Measurements from ENCODE around the gene WDR1. TPM values are rescaled to one million over a fixed set of nuclear protein-coding genes. Genes with fewer than 3 reads are reported as not detected.

Gene WDR1
- total RNA-seq, 1 experiment from 2014 or later, result 258 TPM

DNA sequence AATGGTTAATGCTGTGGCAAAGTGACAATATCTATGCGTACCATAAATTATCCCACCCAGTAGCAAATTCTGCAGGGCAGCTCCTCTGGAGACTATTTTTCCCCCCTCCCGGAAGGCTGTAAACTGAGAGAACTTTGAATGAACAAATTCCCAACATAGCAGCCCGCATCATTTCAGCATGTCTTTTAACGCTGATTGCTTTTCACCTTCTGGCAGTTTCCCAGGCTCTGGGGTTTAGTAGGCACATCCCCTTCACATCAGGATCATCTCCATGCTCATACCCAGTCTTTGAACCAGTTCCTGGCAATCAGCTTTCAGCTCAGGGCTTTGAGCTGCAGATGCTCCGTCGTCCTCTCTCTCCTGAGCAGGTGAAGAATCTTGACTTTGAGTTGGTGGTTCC is 26.6 kb upstream of the WDR1 start:
- TF ChIP-seq, protein P1, sequence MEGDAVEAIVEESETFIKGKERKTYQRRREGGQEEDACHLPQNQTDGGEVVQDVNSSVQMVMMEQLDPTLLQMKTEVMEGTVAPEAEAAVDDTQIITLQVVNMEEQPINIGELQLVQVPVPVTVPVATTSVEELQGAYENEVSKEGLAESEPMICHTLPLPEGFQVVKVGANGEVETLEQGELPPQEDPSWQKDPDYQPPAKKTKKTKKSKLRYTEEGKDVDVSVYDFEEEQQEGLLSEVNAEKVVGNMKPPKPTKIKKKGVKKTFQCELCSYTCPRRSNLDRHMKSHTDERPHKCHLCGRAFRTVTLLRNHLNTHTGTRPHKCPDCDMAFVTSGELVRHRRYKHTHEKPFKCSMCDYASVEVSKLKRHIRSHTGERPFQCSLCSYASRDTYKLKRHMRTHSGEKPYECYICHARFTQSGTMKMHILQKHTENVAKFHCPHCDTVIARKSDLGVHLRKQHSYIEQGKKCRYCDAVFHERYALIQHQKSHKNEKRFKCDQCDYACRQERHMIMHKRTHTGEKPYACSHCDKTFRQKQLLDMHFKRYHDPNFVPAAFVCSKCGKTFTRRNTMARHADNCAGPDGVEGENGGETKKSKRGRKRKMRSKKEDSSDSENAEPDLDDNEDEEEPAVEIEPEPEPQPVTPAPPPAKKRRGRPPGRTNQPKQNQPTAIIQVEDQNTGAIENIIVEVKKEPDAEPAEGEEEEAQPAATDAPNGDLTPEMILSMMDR (conservative IDR thresholded peaks at IDR 0.05), result no peak
- no peak for TF ChIP-seq EZH2 (IDR thresholded peaks at IDR 0.05; ENCODE audit: low read depth)
- Histone ChIP-seq H3K4me3 (no peak overlapping the region), H3K79me2 (ENCODE audit: low read depth) (no peaks in the 10 kb centered on the region), H3K4me1 (replicated peaks; ENCODE audit: insufficient read depth) (no peaks in the 10 kb centered on the region), H3F3A (ENCODE audit: insufficient read depth, low read depth) (no peaks in the 10 kb centered on the region), H3K27ac (no peak overlapping the region), H3K4me2 (no peak overlapping the region), H3K36me3 (ENCODE audit: low read depth) (no peaks in the 10 kb centered on the region), H2AFZ (no peak overlapping the region), H3K27me3 (ENCODE audit: insufficient read depth, low read depth) (peaks cover 91% of the 10 kb centered on the region), H3K9me2 (ENCODE audit: insufficient read depth) (no peaks in the 10 kb centered on the region), H3K9me3 (ENCODE audit: insufficient read depth, low read depth) (no peaks in the 10 kb centered on the region; the same call in 1 of the 2 replicates), H4K20me1 (ENCODE audit: insufficient read depth) (no peaks in the 10 kb centered on the region)
- intact Hi-C loops (cut with micrococcal nuclease; ENCODE audit: unreplicated experiment), result no loop called here
- POLR2A ChIA-PET (ENCODE audit: unreplicated experiment), result no interaction called here
- no peak for DNase-seq
- CTCF ChIA-PET, result no interaction called here
- BruUV-seq (replicated peaks), result no TSS peak

DNA sequence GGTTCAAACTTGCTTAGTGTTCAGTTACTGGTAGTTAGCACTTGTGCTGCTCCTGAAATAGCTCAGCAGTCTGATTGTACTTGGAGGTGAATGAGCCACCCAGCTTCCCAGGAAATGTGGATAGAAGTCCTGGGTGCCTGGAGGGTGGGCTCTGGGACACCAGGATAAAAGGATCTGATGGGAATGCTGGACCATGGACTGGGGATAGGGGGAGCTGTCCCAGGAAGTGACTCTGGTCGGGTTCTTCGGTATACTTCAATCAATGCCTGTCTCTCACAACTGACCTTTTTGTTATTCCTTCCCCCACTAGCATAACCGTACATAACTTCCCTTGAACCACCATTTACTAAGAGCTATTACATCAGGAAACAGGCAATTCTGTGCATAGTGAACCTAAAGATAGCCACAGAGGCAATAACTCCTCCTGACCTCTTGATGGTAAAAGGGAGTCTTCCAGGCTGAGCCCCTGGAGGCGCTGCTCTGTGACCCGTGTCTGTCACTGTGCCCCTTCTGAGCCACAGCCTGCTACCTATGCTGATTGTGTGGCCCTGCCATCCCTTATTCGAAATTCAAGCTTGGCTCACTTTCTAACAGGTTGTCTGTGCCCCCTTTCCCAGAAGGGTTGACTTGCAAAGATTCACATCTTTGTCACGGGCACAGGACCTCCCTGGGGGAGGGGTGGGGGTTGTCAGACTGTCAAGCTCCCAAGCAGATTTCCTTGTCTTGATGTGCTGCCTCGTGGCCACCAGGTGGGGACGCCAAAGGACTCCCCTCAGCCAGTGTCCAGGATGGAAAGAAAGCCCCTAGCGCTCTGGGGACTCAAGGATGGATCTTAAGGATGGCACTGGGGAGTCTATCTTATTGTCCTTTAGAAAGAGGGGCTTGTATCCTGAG is 24.5 kb upstream of the WDR1 start:
- no peaks in the 10 kb centered on the region for H3F3A ChIP-seq (ENCODE audit: insufficient read depth, low read depth)
- H3K36me3 ChIP-seq (ENCODE audit: low read depth), result no peaks in the 10 kb centered on the region
- POLR2A ChIA-PET (ENCODE audit: unreplicated experiment), result no interaction called here
- intact Hi-C loops (cut with micrococcal nuclease; ENCODE audit: unreplicated experiment), result no loop called here
- no peaks in the 10 kb centered on the region for H3K9me2 ChIP-seq (ENCODE audit: insufficient read depth)
- H3K9me3 ChIP-seq (ENCODE audit: insufficient read depth, low read depth), result no peaks in the 10 kb centered on the region
- H3K27ac ChIP-seq, result no peak overlapping the region
- no TSS peak for BruUV-seq (replicated peaks)
- H3K79me2 ChIP-seq (ENCODE audit: low read depth), result no peaks in the 10 kb centered on the region
- no peaks in the 10 kb centered on the region for H4K20me1 ChIP-seq (ENCODE audit: insufficient read depth)
- CTCF ChIA-PET, result no interaction called here
- H3K4me1 ChIP-seq (replicated peaks; ENCODE audit: insufficient read depth), result no peaks in the 10 kb centered on the region
- no peak overlapping the region for H2AFZ ChIP-seq
- no peak overlapping the region for H3K4me3 ChIP-seq
- no peak overlapping the region for H3K4me2 ChIP-seq
- peaks cover 90% of the 10 kb centered on the region for H3K27me3 ChIP-seq (ENCODE audit: insufficient read depth, low read depth)
- no peak for DNase-seq
- TF ChIP-seq, protein P1 (conservative IDR thresholded peaks at IDR 0.05), result no peak
- TF ChIP-seq EZH2 (IDR thresholded peaks at IDR 0.05; ENCODE audit: low read depth), result no peak

DNA sequence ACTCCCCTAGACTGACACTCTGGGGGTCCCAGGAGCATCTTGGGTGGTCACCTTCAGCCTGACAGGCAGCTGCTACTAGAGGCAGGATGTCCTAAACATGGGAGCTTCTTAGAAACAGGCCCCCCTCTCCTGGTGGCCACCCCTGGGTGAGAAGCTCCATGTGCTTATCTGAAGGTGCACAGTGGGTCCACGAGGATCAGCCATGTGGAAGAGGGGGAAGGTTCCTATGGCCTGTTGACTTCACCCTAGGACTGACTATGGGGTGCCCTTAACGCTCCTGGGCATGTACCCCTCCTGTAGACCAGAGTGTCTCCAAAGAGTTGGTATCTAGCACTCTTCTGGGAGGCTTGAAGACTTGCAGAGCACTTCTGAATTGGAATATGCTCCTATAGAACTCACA is 22.9 kb upstream of the WDR1 start:
- no peak for DNase-seq
- Histone ChIP-seq H3K4me3 (no peak overlapping the region), H4K20me1 (ENCODE audit: insufficient read depth) (no peaks in the 10 kb centered on the region), H3K36me3 (ENCODE audit: low read depth) (no peaks in the 10 kb centered on the region), H3K4me1 (replicated peaks; ENCODE audit: insufficient read depth) (no peaks in the 10 kb centered on the region), H3K79me2 (ENCODE audit: low read depth) (no peaks in the 10 kb centered on the region), H3F3A (ENCODE audit: insufficient read depth, low read depth) (no peaks in the 10 kb centered on the region), H3K4me2 (no peak overlapping the region), H3K9me2 (ENCODE audit: insufficient read depth) (no peaks in the 10 kb centered on the region), H3K9me3 (ENCODE audit: insufficient read depth, low read depth) (no peaks in the 10 kb centered on the region), H3K27me3 (ENCODE audit: insufficient read depth, low read depth) (peaks cover 83% of the 10 kb centered on the region), H3K27ac (no peak overlapping the region), H2AFZ (no peak overlapping the region)
- no TSS peak for BruUV-seq (replicated peaks)
- TF ChIP-seq, protein P1 (conservative IDR thresholded peaks at IDR 0.05), result no peak
- TF ChIP-seq EZH2 (IDR thresholded peaks at IDR 0.05; ENCODE audit: low read depth), result no peak
- ChIA-PET CTCF (no interaction called here), POLR2A (ENCODE audit: unreplicated experiment) (no interaction called here)
- intact Hi-C loops (cut with micrococcal nuclease; ENCODE audit: unreplicated experiment), result no loop called here

Data from PC-9 (cell line).